ENCODE measurements around the gene SERGEF.

The SERGEF gene

GRCh38 chr11:17778956-17779860 is 233.6 kb downstream of the SERGEF start:
- no peak for TF ChIP-seq CTCF (conservative IDR thresholded peaks at IDR 0.05)
- no peak overlapping the region for H3K27ac ChIP-seq

GRCh38 chr11:17778352-17778751 is 234.5 kb downstream of the SERGEF start:
- TF ChIP-seq CTCF (conservative IDR thresholded peaks at IDR 0.05), result no peak

GRCh38 chr11:17777738-17778091 is 235.1 kb downstream of the SERGEF start:
- TF ChIP-seq CTCF (conservative IDR thresholded peaks at IDR 0.05), result no peak
- H3K27ac ChIP-seq, result no peak overlapping the region

More at GRCh38 chr11:17778352-17778751, 234.5 kb downstream of the SERGEF start:
- no peak overlapping the region for H3K27ac ChIP-seq

DNA sequence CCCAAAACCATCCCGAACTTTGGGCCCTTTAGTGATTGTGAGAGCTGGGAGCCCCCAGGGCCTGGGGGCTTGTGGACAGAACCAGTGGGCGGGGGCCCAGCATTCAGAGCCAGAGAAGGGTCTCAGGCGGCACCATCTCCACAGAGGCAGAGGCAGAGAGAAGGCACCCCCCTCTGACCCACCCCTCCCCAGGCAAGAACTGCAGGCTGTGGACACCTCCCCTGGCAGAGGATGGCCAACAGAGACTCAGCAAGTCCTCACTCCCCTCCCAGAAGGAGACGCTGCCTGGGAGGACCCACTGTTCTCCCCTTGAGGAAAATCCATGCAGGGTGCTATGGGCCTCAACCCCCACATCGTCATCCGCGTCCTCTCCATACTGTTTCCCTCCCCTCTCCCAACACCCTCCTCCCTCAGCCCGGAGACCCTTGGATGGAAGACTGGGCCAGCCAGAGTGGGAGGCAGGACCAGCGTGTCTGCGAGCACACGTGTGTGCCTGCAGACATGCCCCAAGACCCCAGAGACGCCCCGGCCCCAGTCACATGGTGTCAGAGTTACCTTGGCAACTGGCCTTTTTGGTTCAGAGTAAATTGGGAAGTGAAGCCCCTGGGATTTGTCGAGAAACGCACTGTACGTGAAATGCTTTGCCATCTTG is 235.6 kb downstream of the SERGEF start:
- no peak for TF ChIP-seq CTCF (conservative IDR thresholded peaks at IDR 0.05)

DNA sequence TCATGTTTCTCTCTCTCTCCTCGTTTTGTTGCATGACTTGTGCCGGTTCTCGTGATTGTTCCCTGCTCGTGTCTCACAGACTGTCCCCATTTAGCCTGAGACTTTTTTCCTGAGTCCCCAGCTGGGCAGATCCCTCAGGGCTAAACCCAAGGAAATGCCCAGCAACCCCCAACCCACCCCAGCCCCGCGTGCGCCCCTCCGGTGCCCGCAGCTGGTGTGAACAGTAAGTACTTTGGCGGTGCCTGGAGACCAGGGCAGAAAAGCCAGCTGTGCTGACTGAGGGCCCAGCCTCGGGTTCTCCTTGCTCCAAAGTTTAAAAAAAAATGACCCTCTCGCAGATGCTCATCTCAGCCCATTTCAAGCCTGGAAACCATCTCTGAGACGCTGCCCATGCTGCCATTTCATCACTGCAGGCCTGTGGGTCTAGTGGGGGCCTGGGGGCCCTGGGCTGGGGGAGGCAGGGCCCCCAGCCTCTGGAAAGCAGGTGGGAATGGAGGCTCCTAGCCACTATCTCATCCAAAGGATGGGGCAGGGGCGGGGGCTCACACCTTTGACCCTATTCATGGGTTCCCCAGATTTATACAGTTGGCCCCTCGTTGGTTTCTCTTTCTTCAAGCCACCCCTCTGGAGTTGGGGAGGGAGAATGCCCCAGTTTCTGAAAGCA is 236.5 kb downstream of the SERGEF start:
- no peak overlapping the region for H3K27ac ChIP-seq
- no peak for TF ChIP-seq CTCF (conservative IDR thresholded peaks at IDR 0.05)

More for the DNA sequence above, 235.6 kb downstream of the SERGEF start:
- no peak overlapping the region for H3K27ac ChIP-seq

DNA sequence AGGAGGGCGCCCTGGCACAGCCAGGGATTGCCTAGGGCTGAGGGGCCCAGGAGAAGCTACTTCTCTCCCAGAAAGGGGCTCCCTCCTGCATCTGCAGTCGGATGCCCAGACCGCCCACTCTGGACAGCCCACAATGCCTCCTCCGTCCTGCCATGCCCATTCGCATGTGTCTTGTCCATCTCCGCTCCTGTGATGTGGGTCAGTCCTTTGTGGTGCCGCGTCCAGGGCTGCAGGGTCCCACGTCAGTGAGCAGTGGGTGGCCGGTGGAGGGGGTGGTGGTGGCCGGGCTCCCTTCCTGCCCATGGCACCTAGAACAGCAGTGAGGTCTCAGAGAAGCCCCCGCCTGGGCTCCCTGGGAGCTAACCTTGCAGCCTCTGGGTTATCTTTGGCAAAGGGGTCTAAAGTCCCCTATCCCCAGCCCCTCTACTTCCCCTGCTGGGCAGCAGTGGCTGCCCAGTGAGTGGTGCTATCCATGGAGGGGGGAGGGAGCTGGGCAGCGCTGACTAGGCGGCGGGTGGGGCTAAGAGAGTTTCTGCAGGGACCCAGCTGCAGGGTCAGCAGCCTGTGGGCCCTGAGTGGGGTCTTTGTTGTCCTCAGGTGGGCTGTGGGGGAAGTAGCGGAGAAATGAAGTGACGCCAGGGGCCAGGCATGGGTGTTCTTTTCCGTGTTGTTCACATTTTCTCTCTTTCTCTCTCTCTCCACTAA is 237.2 kb downstream of the SERGEF start:
- no peak overlapping the region for H3K27ac ChIP-seq
- TF ChIP-seq CTCF (conservative IDR thresholded peaks at IDR 0.05), result no peak

GRCh38 chr11:17775035-17775348 is 237.9 kb downstream of the SERGEF start:
- H3K27ac ChIP-seq, result no peak overlapping the region
- no peak for TF ChIP-seq CTCF (conservative IDR thresholded peaks at IDR 0.05)

All from VCaP (cell line).